Trophoblast cell (in vitro differentiated cells and primary cell): ENCODE results near the gene ORAI2.

Source experiments
- DNase-seq, 2 donors: peaks; one replicate each; pipeline ENCODE4 v3.0.0-alpha.2; 2016
- H2AFZ ChIP-seq: 2 replicates; pipeline ENCODE4 v1.6.1; 2013; ENCODE audit warnings: low read length, moderate library complexity, mild to moderate bottlenecking; ENCODE audit not compliant: insufficient read depth, poor library complexity
- H2AK5ac ChIP-seq: 2 replicates; pipeline ENCODE4 v1.6.1; 2013; ENCODE audit warnings: mild to moderate bottlenecking, low read length
- H2BK120ac ChIP-seq: 2 replicates; pipeline ENCODE4 v1.6.1; 2013; ENCODE audit warnings: low read length, mild to moderate bottlenecking, moderate library complexity; ENCODE audit not compliant: insufficient read depth, poor library complexity
- H2BK12ac ChIP-seq: 2 replicates; pipeline ENCODE4 v1.6.1; 2013; ENCODE audit warnings: mild to moderate bottlenecking, low read length, moderate library complexity
- H2BK5ac ChIP-seq: 2 replicates; pipeline ENCODE4 v1.6.1; 2013; ENCODE audit warnings: low read length, low read depth, moderate library complexity, mild to moderate bottlenecking; ENCODE audit not compliant: poor library complexity
- H3K14ac ChIP-seq: 2 replicates; pipeline ENCODE4 v1.6.1; 2013; ENCODE audit warnings: mild to moderate bottlenecking, low read length
- H3K18ac ChIP-seq: 2 replicates; pipeline ENCODE4 v1.6.1; 2013; ENCODE audit warnings: mild to moderate bottlenecking, low read length
- H3K23ac ChIP-seq: 2 replicates; pipeline ENCODE4 v1.6.1; 2013; ENCODE audit warnings: low read length
- H3K27ac ChIP-seq: 2 replicates; pipeline ENCODE4 v1.5.1; 2013; ENCODE audit warnings: low read depth, mild to moderate bottlenecking, inconsistent platforms, low read length, moderate library complexity
- H3K27me3 ChIP-seq: 2 replicates; pipeline ENCODE4 v1.6.1; 2013; ENCODE audit warnings: inconsistent platforms, mild to moderate bottlenecking, low read length, moderate library complexity; ENCODE audit not compliant: insufficient read depth
- H3K36me3 ChIP-seq, 2 experiments: 1 replicate in 1 of 2; 2 replicates in 1 of 2; pipeline ENCODE4 v1.6.1; 2013; ENCODE audit warnings: low read length in 2 of 2, mild to moderate bottlenecking in 2 of 2, moderate library complexity in 1 of 2; ENCODE audit not compliant: insufficient read depth in 2 of 2, control insufficient read depth in 1 of 2
- H3K4ac ChIP-seq: 2 replicates; pipeline ENCODE4 v1.6.1; 2013; ENCODE audit warnings: low read depth, mild to moderate bottlenecking, low read length, moderate library complexity
- H3K4me1 ChIP-seq, 2 experiments: 1 replicate in 1 of 2; 2 replicates in 1 of 2; pipeline ENCODE4 v1.6.1; 2013; ENCODE audit warnings: low read length in 2 of 2, mild to moderate bottlenecking in 2 of 2, moderate library complexity in 1 of 2; ENCODE audit not compliant: insufficient read depth in 2 of 2, control insufficient read depth in 1 of 2
- H3K4me2 ChIP-seq: 2 replicates; pipeline ENCODE4 v1.6.1; 2013; ENCODE audit warnings: inconsistent platforms, mild to moderate bottlenecking, low read length, moderate library complexity
- H3K4me3 ChIP-seq: 2 replicates; pipeline ENCODE4 v1.5.1; 2013; ENCODE audit warnings: mild to moderate bottlenecking, low read depth, low read length, inconsistent platforms
- H3K79me1 ChIP-seq: one replicate; pipeline ENCODE4 v1.6.1; 2013; ENCODE audit warnings: low read length
- H3K79me2 ChIP-seq: 2 replicates; pipeline ENCODE4 v1.6.1; 2013; ENCODE audit warnings: low read length, mild to moderate bottlenecking; ENCODE audit not compliant: control insufficient read depth, insufficient read depth, poor library complexity
- H3K9ac ChIP-seq: 2 replicates; pipeline ENCODE4 v1.6.1; 2013; ENCODE audit warnings: mild to moderate bottlenecking, low read length
- H3K9me3 ChIP-seq: 2 replicates; pipeline ENCODE4 v1.6.1; 2013; ENCODE audit warnings: low read depth, mild to moderate bottlenecking, control low read depth, inconsistent platforms, low read length; ENCODE audit not compliant: insufficient read depth
- H4K12ac ChIP-seq: 2 replicates; pipeline ENCODE4 v1.6.1; 2013; ENCODE audit warnings: low read depth, mild to moderate bottlenecking, low read length, moderate library complexity
- H4K8ac ChIP-seq: 2 replicates; pipeline ENCODE4 v1.6.1; 2013; ENCODE audit warnings: low read depth, mild to moderate bottlenecking, low read length, moderate library complexity
- H4K91ac ChIP-seq: one replicate; pipeline ENCODE4 v1.6.1; 2013; ENCODE audit warnings: low read depth, mild to moderate bottlenecking, low read length, moderate library complexity
- WGBS: extraction: QIAGEN DNeasy Blood & Tissue Kit; methylation state at CpG from one replicate; pipeline ENCODE4 v1.1.7; 2013; ENCODE audit warnings: missing lambda C conversion rate; ENCODE audit not compliant: insufficient read length, insufficient coverage; ENCODE audit errors: extremely low coverage; 5-methylcytosine and 5-hydroxymethylcytosine counted together

The ORAI2 gene

GRCh38 chr7:102424787-102425218, 8.6 kb upstream of the ORAI2 start:
- Histone ChIP-seq H3K9ac (no peak overlapping the region), H2AFZ (no peak overlapping the region), H3K9me3 (no peaks in the 10 kb centered on the region), H3K36me3 (peaks cover 52 to 62% of the 10 kb centered on the region in 2 experiments), H3K27ac (no peak overlapping the region), H2AK5ac (no peak overlapping the region), H2BK120ac (no peak overlapping the region), H4K91ac (no peak overlapping the region), H3K79me1 (no peaks in the 10 kb centered on the region), H3K4me3 (no peak overlapping the region), H3K79me2 (no peaks in the 10 kb centered on the region), H4K12ac (no peak overlapping the region), H3K4me2 (no peak overlapping the region), H3K4ac (no peak overlapping the region), H4K8ac (no peak overlapping the region), H2BK12ac (no peak overlapping the region), H3K4me1 (no peaks in the 10 kb centered on the region), H3K27me3 (no peaks in the 10 kb centered on the region), H3K14ac (no peak overlapping the region), H3K23ac (no peak overlapping the region), H2BK5ac (no peak overlapping the region), H3K18ac (no peak overlapping the region)
- WGBS = no CpG with 5 or more reads among the region's 13 CpGs
- no peak for DNase-seq

- Histone ChIP-seq H2AK5ac (no peak overlapping the region), H3K14ac (no peak overlapping the region), H3K36me3 (peaks cover 48 to 54% of the 10 kb centered on the region in 2 experiments), H3K79me2 (no peaks in the 10 kb centered on the region), H3K9ac (no peak overlapping the region), H4K91ac (no peak overlapping the region), H3K27ac (no peak overlapping the region), H3K79me1 (no peaks in the 10 kb centered on the region), H3K4ac (no peak overlapping the region), H2BK12ac (no peak overlapping the region), H3K4me3 (no peak overlapping the region), H3K4me1 (peaks cover 0 to under 1% of the 10 kb centered on the region in 2 experiments), H2BK5ac (no peak overlapping the region), H3K27me3 (no peaks in the 10 kb centered on the region), H3K9me3 (no peaks in the 10 kb centered on the region), H3K18ac (no peak overlapping the region), H3K23ac (no peak overlapping the region), H2BK120ac (no peak overlapping the region), H4K8ac (no peak overlapping the region), H4K12ac (no peak overlapping the region), H3K4me2 (no peak overlapping the region), H2AFZ (no peak overlapping the region)
- WGBS = no CpG with 5 or more reads among the region's 25 CpGs
- peak; percentile 35 to 42 for DNase-seq
Measured at GRCh38 chr7:102425639-102426267, 7.6 kb upstream of the ORAI2 start.

DNA sequence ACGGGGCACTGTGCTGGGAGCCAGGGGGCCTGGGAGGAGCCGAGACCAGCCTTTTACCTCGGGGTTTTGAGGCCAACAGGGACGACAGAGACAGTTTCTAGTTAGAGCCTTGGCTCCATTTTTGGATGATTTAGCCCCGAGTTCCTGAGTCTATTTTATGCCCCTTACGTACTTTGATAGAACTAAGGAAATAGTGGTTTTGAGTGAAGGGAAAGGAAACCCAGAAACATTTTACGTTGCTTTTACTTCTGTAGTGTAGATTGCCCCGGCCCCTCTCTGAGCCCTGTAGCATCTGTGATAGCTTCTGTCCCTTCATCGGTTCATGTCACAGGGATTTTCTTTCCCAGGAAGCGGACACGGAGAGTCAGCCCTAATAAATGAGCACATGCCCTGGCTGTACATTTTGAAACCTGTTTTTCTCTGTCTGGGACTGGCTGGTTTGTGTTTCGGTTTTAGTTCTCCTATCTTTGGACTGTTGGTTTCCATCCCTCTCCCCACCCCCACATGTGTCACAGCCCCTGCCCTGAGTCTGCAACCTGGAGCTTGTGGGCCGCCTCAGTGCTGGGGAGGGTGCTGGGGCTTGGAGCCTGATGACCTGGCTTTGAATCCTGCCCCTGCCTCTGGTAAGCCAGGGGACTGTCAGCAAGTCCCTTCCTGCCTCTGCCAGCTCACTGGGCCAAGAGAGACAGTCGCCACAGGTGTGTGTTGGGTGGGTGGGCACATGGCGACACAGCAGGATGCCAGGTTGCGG, 6.9 kb upstream of the ORAI2 start:
- H4K12ac ChIP-seq = no peak overlapping the region
- H4K8ac ChIP-seq = no peak overlapping the region
- H2BK120ac ChIP-seq = no peak overlapping the region
- no CpG with 5 or more reads among the region's 16 CpGs for WGBS
- no peak overlapping the region for H3K27ac ChIP-seq
- H3K79me1 ChIP-seq = no peaks in the 10 kb centered on the region
- H3K79me2 ChIP-seq = no peaks in the 10 kb centered on the region
- no peak overlapping the region for H2AFZ ChIP-seq
- peaks cover 0 to 5% of the 10 kb centered on the region in 2 experiments for H3K4me1 ChIP-seq
- H3K4me2 ChIP-seq = no peak overlapping the region
- no peak overlapping the region for H3K4me3 ChIP-seq
- H3K9me3 ChIP-seq = no peaks in the 10 kb centered on the region
- H3K27me3 ChIP-seq = no peaks in the 10 kb centered on the region
- no peak overlapping the region for H3K14ac ChIP-seq
- no peak overlapping the region for H3K4ac ChIP-seq
- H2BK5ac ChIP-seq = no peak overlapping the region
- no peak overlapping the region for H2BK12ac ChIP-seq
- no peak overlapping the region for H3K18ac ChIP-seq
- H3K36me3 ChIP-seq = peaks cover 43 to 49% of the 10 kb centered on the region in 2 experiments
- peak in 1 of 2 donors; percentile 16 for DNase-seq
- no peak overlapping the region for H2AK5ac ChIP-seq
- H4K91ac ChIP-seq = no peak overlapping the region
- H3K9ac ChIP-seq = no peak overlapping the region
- H3K23ac ChIP-seq = no peak overlapping the region

- Histone ChIP-seq H3K79me2 (no peaks in the 10 kb centered on the region), H3K4ac (no peak overlapping the region), H3K4me3 (no peak overlapping the region), H3K9ac (no peak overlapping the region), H2AFZ (no peak overlapping the region), H3K18ac (no peak overlapping the region), H2AK5ac (no peak overlapping the region), H4K12ac (no peak overlapping the region), H3K14ac (no peak overlapping the region), H3K27me3 (no peaks in the 10 kb centered on the region), H4K8ac (no peak overlapping the region), H3K36me3 (peaks cover 43 to 44% of the 10 kb centered on the region in 2 experiments), H3K9me3 (no peaks in the 10 kb centered on the region), H3K4me1 (peaks cover 5 to 7% of the 10 kb centered on the region in 2 experiments), H3K23ac (no peak overlapping the region), H2BK5ac (no peak overlapping the region), H3K79me1 (no peaks in the 10 kb centered on the region), H3K4me2 (no peak overlapping the region), H2BK12ac (no peak overlapping the region), H3K27ac (no peak overlapping the region), H2BK120ac (no peak overlapping the region), H4K91ac (no peak overlapping the region)
- no peak for DNase-seq
- WGBS = no CpG with 5 or more reads among the region's 5 CpGs
Measured at GRCh38 chr7:102427019-102427405, 6.4 kb upstream of the ORAI2 start.
